DMS153 treated with DMSO at 0.1 percent for 48 hours (cell line): Measurements from ENCODE around the gene ARPC4.
"Not testable (repeated sequence)": the region's sequence is repeated elsewhere in the genome, so short reads cannot be mapped to it uniquely, and the experiment has no call there.

Source experiments
- DNase-seq: peaks from one replicate; lab custom pipeline; 2025; ENCODE audit not compliant: unreplicated experiment; lab: John Stamatoyannopoulos, UW

ARPC4 gene

GRCh38 chr3:9851926-9852325 lies 59.0 kb downstream of the ARPC4 start:
- DNase-seq: not testable (repeated sequence)

DNA sequence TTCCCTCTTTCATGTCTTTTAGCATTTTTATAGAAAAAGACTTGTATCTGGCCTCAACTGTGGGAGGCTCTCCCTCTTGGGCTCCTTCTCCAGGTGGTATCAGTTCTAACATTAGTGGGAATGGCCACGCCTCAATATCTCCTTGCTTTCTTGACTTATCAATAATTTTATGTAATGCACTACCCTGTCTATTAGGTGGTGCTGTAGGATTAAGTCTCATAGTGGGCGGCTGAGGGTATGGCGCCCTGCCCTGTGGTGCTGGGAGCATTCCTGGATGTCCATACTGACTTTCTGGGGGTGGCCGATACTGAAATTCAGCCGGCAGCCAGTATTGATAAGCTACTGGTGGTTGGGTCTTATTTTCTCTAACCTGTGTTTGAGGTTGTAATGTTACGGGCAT lies 59.6 kb downstream of the ARPC4 start:
- no peak for DNase-seq

GRCh38 chr3:9854291-9854940 lies 61.5 kb downstream of the ARPC4 start:
- DNase-seq: not testable (repeated sequence)

DNA sequence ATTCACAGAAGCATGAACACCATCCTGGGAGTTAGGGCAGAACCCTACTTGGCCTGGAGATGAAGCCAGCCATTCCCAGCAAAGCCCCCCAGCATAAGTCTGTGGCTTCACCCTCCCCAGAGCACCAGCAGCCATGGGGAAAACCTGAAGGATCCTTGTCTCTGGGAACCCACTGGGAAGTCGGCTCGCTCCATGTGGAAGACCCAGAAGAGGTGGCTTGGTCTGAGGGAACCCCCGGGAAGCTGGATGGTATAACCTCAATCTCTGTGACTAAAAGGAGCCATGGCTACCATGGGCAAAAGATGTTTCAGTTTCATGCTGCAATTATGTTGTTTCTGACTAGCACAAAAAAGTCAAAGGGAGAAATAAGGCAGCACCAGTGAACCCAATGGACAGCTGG lies 62.7 kb downstream of the ARPC4 start:
- DNase-seq: no peak
